ENCODE data around the gene FBF1.

The FBF1 gene

DNA sequence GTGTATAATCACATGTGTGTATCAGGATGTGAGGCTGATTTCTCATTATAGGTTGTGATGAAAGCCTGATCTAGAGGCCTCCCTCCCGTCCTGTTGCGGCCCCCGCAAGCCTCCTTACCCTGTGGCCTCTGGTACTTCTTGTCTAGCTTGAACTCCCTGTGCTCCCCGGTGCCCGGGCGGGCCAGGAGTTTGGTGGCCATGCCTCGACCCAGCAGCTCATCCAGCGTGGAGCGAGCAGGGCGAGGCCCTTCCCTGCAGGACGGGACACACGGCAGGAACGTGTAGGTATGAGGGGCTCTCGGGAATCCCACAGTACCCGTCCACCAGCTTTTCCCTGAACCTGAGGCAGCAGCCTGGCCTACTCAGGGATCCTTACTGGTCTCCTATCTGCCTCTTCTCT is 14.9 kb downstream of the FBF1 start:
- no peak for TF ChIP-seq EZH2phosphoT487 (IDR thresholded peaks at IDR 0.05; ENCODE audit: borderline replicate concordance)
- TF ChIP-seq, protein P1, sequence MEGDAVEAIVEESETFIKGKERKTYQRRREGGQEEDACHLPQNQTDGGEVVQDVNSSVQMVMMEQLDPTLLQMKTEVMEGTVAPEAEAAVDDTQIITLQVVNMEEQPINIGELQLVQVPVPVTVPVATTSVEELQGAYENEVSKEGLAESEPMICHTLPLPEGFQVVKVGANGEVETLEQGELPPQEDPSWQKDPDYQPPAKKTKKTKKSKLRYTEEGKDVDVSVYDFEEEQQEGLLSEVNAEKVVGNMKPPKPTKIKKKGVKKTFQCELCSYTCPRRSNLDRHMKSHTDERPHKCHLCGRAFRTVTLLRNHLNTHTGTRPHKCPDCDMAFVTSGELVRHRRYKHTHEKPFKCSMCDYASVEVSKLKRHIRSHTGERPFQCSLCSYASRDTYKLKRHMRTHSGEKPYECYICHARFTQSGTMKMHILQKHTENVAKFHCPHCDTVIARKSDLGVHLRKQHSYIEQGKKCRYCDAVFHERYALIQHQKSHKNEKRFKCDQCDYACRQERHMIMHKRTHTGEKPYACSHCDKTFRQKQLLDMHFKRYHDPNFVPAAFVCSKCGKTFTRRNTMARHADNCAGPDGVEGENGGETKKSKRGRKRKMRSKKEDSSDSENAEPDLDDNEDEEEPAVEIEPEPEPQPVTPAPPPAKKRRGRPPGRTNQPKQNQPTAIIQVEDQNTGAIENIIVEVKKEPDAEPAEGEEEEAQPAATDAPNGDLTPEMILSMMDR (conservative IDR thresholded peaks at IDR 0.05; ENCODE audit: low read length), result no peak
- Histone ChIP-seq H4K20me1 (ENCODE audit: insufficient read depth, low read length, poor library complexity, severe bottlenecking) (no peaks in the 10 kb centered on the region), H3K36me3 (ENCODE audit: insufficient read depth, low read length) (no peaks in the 10 kb centered on the region), H3K9me3 (ENCODE audit: insufficient read depth, low read depth, low read length) (no peaks in the 10 kb centered on the region), H3K9me2 (replicated peaks; ENCODE audit: low read depth, low read length) (no peaks in the 10 kb centered on the region), H3K4me2 (ENCODE audit: low read depth, low read length, poor library complexity, severe bottlenecking) (no peak overlapping the region), H3K27me3 (ENCODE audit: insufficient read depth, low read length, poor library complexity, severe bottlenecking) (no peaks in the 10 kb centered on the region), H3K4me3 (ENCODE audit: low read length, poor library complexity, severe bottlenecking) (no peak overlapping the region), H2AFZ (ENCODE audit: low read length) (no peak overlapping the region), H3K79me2 (ENCODE audit: insufficient read depth, low read length) (no peaks in the 10 kb centered on the region), H3K4me1 (ENCODE audit: insufficient read depth, low read length, poor library complexity, severe bottlenecking) (peaks cover 4% of the 10 kb centered on the region), H3F3A (ENCODE audit: low read depth) (no peaks in the 10 kb centered on the region), H3K9ac (ENCODE audit: low read depth, low read length, poor library complexity, severe bottlenecking) (no peak overlapping the region)

DNA sequence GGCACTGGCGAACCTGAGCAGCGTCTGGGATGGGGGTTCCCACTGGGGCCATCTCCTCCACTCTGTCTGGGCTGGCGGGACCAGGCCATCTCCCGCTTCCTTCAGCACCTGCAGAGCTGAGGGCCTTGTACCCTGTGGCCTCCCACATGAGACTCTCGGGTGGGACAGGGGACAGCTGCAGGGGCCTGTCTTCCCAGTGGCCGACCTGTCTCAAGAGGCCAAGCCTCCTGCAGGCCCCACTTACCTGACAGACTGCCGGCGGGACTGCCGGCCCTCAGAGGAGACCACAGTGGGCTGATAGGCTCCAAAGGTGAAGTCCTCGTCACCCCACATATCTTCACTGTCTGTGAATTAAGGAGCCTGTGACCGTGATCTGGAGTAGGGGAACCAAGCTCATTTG is 15.7 kb downstream of the FBF1 start:
- Histone ChIP-seq H3K36me3 (ENCODE audit: insufficient read depth, low read length) (no peaks in the 10 kb centered on the region), H3K4me3 (ENCODE audit: low read length, poor library complexity, severe bottlenecking) (no peak overlapping the region)

DNA sequence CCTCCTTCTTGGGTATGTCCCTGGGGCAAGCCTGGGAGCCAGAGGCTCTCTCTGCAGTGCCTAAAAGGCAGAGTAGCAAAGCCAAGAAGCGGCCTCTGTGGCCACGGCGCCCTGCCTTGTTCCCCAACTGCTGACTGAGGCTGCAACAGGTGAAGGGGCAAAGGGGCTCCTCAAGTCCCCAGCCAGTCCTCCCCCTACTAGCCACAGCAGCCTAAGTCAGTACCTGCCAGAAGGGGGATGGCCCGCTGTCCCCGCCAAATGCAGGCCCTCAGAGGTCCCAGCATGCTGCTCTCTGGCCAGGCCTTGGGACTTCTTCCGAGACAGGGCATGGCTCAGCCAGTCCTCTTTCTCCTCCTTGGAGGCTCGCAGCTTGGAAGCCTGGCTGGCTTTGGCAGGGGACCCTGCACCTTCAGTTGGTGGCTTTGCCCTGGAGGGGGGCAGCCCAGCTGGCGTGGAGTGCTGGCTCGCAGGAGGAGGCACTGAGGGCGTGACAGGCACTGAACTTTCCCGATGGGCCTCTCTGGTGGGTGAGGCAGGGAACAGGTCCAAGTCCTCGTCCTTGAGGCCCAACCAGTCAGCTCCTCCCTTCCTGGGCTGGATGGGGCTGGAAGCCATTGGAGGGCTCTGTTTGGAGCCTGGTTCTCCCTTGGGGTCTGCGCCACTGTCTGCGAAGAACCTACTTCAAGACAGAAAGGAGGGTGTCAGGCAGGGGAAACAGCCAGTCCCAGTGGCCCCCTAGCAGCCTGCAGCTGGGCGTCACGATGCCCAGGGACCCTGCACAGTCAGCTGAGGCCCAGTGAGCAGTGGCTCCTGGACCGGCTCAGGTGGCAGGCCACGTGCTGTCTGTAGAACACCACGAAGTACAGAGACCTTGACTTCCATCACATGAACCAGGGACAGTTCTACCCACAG is 17.6 kb downstream of the FBF1 start:
- H3K4me1 ChIP-seq (ENCODE audit: insufficient read depth, low read length, poor library complexity, severe bottlenecking), result peaks cover 4% of the 10 kb centered on the region
- H3K4me2 ChIP-seq (ENCODE audit: low read depth, low read length, poor library complexity, severe bottlenecking), result no peak overlapping the region
- no peaks in the 10 kb centered on the region for H3K9me2 ChIP-seq (replicated peaks; ENCODE audit: low read depth, low read length)
- no peaks in the 10 kb centered on the region for H3K36me3 ChIP-seq (ENCODE audit: insufficient read depth, low read length)
- no peak overlapping the region for H3K9ac ChIP-seq (ENCODE audit: low read depth, low read length, poor library complexity, severe bottlenecking)
- H3K27me3 ChIP-seq (ENCODE audit: insufficient read depth, low read length, poor library complexity, severe bottlenecking), result no peaks in the 10 kb centered on the region
- no peaks in the 10 kb centered on the region for H3K9me3 ChIP-seq (ENCODE audit: insufficient read depth, low read depth, low read length)
- no peaks in the 10 kb centered on the region for H4K20me1 ChIP-seq (ENCODE audit: insufficient read depth, low read length, poor library complexity, severe bottlenecking)
- TF ChIP-seq EZH2phosphoT487 (IDR thresholded peaks at IDR 0.05; ENCODE audit: borderline replicate concordance), result no peak
- TF ChIP-seq, protein P1 (conservative IDR thresholded peaks at IDR 0.05; ENCODE audit: low read length), result no peak
- no peaks in the 10 kb centered on the region for H3K79me2 ChIP-seq (ENCODE audit: insufficient read depth, low read length)
- no peaks in the 10 kb centered on the region for H3F3A ChIP-seq (ENCODE audit: low read depth)
- no peak overlapping the region for H3K4me3 ChIP-seq (ENCODE audit: low read length, poor library complexity, severe bottlenecking)
- no peak overlapping the region for H2AFZ ChIP-seq (ENCODE audit: low read length)

More for the DNA sequence above, 15.7 kb downstream of the FBF1 start:
- Histone ChIP-seq H3K4me2 (ENCODE audit: low read depth, low read length, poor library complexity, severe bottlenecking) (no peak overlapping the region), H3K27me3 (ENCODE audit: insufficient read depth, low read length, poor library complexity, severe bottlenecking) (no peaks in the 10 kb centered on the region), H3K79me2 (ENCODE audit: insufficient read depth, low read length) (no peaks in the 10 kb centered on the region), H3K9ac (ENCODE audit: low read depth, low read length, poor library complexity, severe bottlenecking) (no peak overlapping the region), H3F3A (ENCODE audit: low read depth) (no peaks in the 10 kb centered on the region), H3K9me2 (replicated peaks; ENCODE audit: low read depth, low read length) (no peaks in the 10 kb centered on the region), H2AFZ (ENCODE audit: low read length) (no peak overlapping the region), H3K4me1 (ENCODE audit: insufficient read depth, low read length, poor library complexity, severe bottlenecking) (peaks cover 4% of the 10 kb centered on the region), H4K20me1 (ENCODE audit: insufficient read depth, low read length, poor library complexity, severe bottlenecking) (no peaks in the 10 kb centered on the region), H3K9me3 (ENCODE audit: insufficient read depth, low read depth, low read length) (no peaks in the 10 kb centered on the region)
- no peak for TF ChIP-seq EZH2phosphoT487 (IDR thresholded peaks at IDR 0.05; ENCODE audit: borderline replicate concordance)
- TF ChIP-seq, protein P1 (conservative IDR thresholded peaks at IDR 0.05; ENCODE audit: low read length), result no peak
